Measurements from ENCODE around the gene TMEFF2.

GRCh38 chr2:192215096-192215877, 20.6 kb upstream of the TMEFF2 start:
- TF ChIP-seq CTCF (IDR thresholded peaks at IDR 0.05 in 8 of 11, conservative IDR thresholded peaks at IDR 0.05 in 3 of 11) (no peak), POLR2A (IDR thresholded peaks at IDR 0.05) (no peak), POLR2AphosphoS5 (IDR thresholded peaks at IDR 0.05) (no peak)

Measured in spleen (tissue), 7 donors.